HuH-7.5 (cell line): ENCODE results near the gene CDH24.

ENCODE experiments used
- DNase-seq: peaks from one replicate; pipeline ENCODE4 v3.0.0; 2011; ENCODE audit warnings: low spot score

Gene CDH24

GRCh38 chr14:23045419-23046357, 11.6 kb downstream of the CDH24 start:
- no peak for DNase-seq

GRCh38 chr14:23044840-23045239, 12.5 kb downstream of the CDH24 start:
- DNase-seq, result no peak

GRCh38 chr14:23043754-23044153, 13.6 kb downstream of the CDH24 start:
- no peak for DNase-seq

- DNase-seq, result no peak
Measured at GRCh38 chr14:23043145-23043544, 14.2 kb downstream of the CDH24 start.

GRCh38 chr14:23042162-23042965, 15.0 kb downstream of the CDH24 start, which contains the start of gene PSMB11:
TSS of gene PSMB11 (plus strand) at chr14:23042212. CDS start at chr14:23042226, 14 bp downstream.
- DNase-seq, result no peak

- no peak for DNase-seq
Measured at GRCh38 chr14:23041729-23042128, 15.6 kb downstream of the CDH24 start.

- DNase-seq, result no peak
Measured at GRCh38 chr14:23040100-23040499, 17.2 kb downstream of the CDH24 start.

GRCh38 chr14:23035303-23036144, 21.8 kb downstream of the CDH24 start:
- DNase-seq, result no peak

GRCh38 chr14:23034498-23035302, 22.6 kb downstream of the CDH24 start, which contains the start of gene PSMB5:
TSS of gene PSMB5 (minus strand) at chr14:23034900. CDS start at chr14:23034881, 19 bp downstream.
- peak; percentile 96 for DNase-seq

- DNase-seq, result no peak
Measured at GRCh38 chr14:23033801-23034497, 23.4 kb downstream of the CDH24 start.

- DNase-seq, result no peak
Measured at GRCh38 chr14:23033251-23033727, 24.0 kb downstream of the CDH24 start.

GRCh38 chr14:23030936-23031335, 26.4 kb downstream of the CDH24 start:
- no peak for DNase-seq

- DNase-seq, result no peak
Measured at GRCh38 chr14:23028799-23029198, 28.5 kb downstream of the CDH24 start.

- DNase-seq, result no peak
Measured at GRCh38 chr14:23025151-23025814, 32.0 kb downstream of the CDH24 start.

GRCh38 chr14:23024612-23025075, 32.7 kb downstream of the CDH24 start:
- DNase-seq, result no peak

GRCh38 chr14:23023795-23024152, 33.5 kb downstream of the CDH24 start:
- no peak for DNase-seq

- DNase-seq, result no peak
Measured at GRCh38 chr14:23023022-23023794, 34.1 kb downstream of the CDH24 start.

GRCh38 chr14:23021889-23022442, 35.4 kb downstream of the CDH24 start:
- no peak for DNase-seq
